ENCODE data around the gene MIA2. TPM values are rescaled to one million over a fixed set of nuclear protein-coding genes. Genes with fewer than 3 reads are reported as not detected.

The MIA2 gene
- total and polyA plus RNA-seq, 2 experiments from 2014 or later: 9.5 to 10.9 TPM

DNA sequence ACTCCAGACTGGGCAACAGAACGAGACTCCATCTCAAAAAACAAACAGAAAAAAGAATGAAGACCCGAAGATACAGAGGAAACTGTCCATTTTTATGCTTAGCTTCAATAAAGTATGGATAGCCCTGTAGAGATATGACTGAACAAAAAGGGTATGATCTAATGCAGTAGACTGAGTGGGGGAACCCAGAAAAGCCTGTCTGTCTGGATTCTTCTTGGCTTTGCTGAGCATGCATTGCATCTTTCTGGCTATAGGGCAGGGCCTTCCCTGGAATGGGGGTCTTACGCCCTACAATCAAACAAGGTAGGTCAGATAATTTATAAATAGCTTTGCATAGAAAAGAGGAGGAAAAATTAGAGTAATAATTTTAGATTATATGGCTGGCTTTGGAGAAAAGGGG, 10.1 kb downstream of the MIA2 start (continued):
- TF ChIP-seq, protein P1, sequence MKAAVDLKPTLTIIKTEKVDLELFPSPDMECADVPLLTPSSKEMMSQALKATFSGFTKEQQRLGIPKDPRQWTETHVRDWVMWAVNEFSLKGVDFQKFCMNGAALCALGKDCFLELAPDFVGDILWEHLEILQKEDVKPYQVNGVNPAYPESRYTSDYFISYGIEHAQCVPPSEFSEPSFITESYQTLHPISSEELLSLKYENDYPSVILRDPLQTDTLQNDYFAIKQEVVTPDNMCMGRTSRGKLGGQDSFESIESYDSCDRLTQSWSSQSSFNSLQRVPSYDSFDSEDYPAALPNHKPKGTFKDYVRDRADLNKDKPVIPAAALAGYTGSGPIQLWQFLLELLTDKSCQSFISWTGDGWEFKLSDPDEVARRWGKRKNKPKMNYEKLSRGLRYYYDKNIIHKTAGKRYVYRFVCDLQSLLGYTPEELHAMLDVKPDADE (IDR thresholded peaks at IDR 0.05): no peak
- TF ChIP-seq ZNF114 (CRISPR knock-in tag; IDR thresholded peaks at IDR 0.05): no peak
- TF ChIP-seq EZH2phosphoT487 (IDR thresholded peaks at IDR 0.05; ENCODE audit: unreplicated experiment): no peak
- no peak for TF ChIP-seq CREB1 (CRISPR knock-in tag; IDR thresholded peaks at IDR 0.05; ENCODE audit: low read depth)
- TF ChIP-seq, protein P2, sequence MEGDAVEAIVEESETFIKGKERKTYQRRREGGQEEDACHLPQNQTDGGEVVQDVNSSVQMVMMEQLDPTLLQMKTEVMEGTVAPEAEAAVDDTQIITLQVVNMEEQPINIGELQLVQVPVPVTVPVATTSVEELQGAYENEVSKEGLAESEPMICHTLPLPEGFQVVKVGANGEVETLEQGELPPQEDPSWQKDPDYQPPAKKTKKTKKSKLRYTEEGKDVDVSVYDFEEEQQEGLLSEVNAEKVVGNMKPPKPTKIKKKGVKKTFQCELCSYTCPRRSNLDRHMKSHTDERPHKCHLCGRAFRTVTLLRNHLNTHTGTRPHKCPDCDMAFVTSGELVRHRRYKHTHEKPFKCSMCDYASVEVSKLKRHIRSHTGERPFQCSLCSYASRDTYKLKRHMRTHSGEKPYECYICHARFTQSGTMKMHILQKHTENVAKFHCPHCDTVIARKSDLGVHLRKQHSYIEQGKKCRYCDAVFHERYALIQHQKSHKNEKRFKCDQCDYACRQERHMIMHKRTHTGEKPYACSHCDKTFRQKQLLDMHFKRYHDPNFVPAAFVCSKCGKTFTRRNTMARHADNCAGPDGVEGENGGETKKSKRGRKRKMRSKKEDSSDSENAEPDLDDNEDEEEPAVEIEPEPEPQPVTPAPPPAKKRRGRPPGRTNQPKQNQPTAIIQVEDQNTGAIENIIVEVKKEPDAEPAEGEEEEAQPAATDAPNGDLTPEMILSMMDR (conservative IDR thresholded peaks at IDR 0.05; ENCODE audit: low read depth in 2 of 2): no peak

DNA sequence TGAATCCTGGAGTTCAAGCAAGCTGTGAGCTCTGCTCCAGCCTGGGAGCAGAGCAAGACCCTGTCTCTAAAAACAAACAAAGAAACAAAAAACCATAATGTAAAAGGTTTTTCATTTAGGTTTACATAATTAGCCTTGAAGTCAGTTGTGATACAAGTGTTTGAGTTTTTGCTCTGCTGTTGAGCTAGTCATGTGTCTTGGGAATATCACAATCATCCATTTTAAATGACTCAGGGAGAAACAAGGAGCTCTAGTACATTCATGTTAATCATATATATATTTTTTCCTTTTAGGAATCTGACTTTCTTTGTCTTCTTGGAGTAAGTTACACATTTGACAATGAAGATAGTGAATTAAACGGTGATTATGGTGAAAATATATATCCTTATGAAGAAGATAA, 12.9 kb downstream of the MIA2 start:
- no peak overlapping the region for H2AFZ ChIP-seq
- Mint-ChIP-seq H3K9me3 (no peaks in the 10 kb centered on the region), H3K36me3 (ENCODE audit: low read depth) (no peaks in the 10 kb centered on the region), H3K27ac (no peak overlapping the region), H3K4me3 (no peak overlapping the region), H3K27me3 (ENCODE audit: insufficient read depth, low read depth, poor library complexity) (no peaks in the 10 kb centered on the region), H3K4me1 (no peaks in the 10 kb centered on the region)
- no peak overlapping the region for H3K27ac ChIP-seq (ENCODE audit: low read depth)
- DNase-seq (ENCODE audit: low spot score) (no peak), ATAC-seq (no peak)
- H3K4me3 ChIP-seq: no peak overlapping the region
- H4K20me1 ChIP-seq (replicated peaks; ENCODE audit: insufficient read depth): no peaks in the 10 kb centered on the region
- H3K27me3 ChIP-seq (ENCODE audit: insufficient read depth): no peaks in the 10 kb centered on the region
- H3K36me3 ChIP-seq (ENCODE audit: insufficient read depth): no peaks in the 10 kb centered on the region
- no peaks in the 10 kb centered on the region for H3K9me2 ChIP-seq (ENCODE audit: insufficient read depth)
- H3K4me1 ChIP-seq (ENCODE audit: insufficient read depth): no peaks in the 10 kb centered on the region
- no peaks in the 10 kb centered on the region for H3F3A ChIP-seq (replicated peaks; ENCODE audit: low read depth)
- no peaks in the 10 kb centered on the region for H3K79me2 ChIP-seq (replicated peaks; ENCODE audit: insufficient read depth)
- no peak overlapping the region for H3K4me2 ChIP-seq
- TF ChIP-seq EZH2phosphoT487 (IDR thresholded peaks at IDR 0.05; ENCODE audit: unreplicated experiment) (no peak), NANOG (IDR thresholded peaks at IDR 0.05; ENCODE audit: borderline replicate concordance) (no peak), EZH2 (IDR thresholded peaks at IDR 0.05; ENCODE audit: low read depth, unreplicated experiment) (no peak), ZNF114 (CRISPR knock-in tag; IDR thresholded peaks at IDR 0.05) (no peak), POLR2AphosphoS5 (IDR thresholded peaks at IDR 0.05; ENCODE audit: low read depth) (no peak), ZNF331 (CRISPR knock-in tag; IDR thresholded peaks at IDR 0.05; ENCODE audit: low read depth) (no peak), CREB1 (CRISPR knock-in tag; IDR thresholded peaks at IDR 0.05; ENCODE audit: low read depth) (no peak), JUNB (IDR thresholded peaks at IDR 0.05; ENCODE audit: unreplicated experiment) (no peak), STAT1 (IDR thresholded peaks at IDR 0.05; ENCODE audit: unreplicated experiment) (no peak)
- TF ChIP-seq, protein P2 (conservative IDR thresholded peaks at IDR 0.05; ENCODE audit: low read depth in 2 of 2): no peak
- TF ChIP-seq, protein P3, sequence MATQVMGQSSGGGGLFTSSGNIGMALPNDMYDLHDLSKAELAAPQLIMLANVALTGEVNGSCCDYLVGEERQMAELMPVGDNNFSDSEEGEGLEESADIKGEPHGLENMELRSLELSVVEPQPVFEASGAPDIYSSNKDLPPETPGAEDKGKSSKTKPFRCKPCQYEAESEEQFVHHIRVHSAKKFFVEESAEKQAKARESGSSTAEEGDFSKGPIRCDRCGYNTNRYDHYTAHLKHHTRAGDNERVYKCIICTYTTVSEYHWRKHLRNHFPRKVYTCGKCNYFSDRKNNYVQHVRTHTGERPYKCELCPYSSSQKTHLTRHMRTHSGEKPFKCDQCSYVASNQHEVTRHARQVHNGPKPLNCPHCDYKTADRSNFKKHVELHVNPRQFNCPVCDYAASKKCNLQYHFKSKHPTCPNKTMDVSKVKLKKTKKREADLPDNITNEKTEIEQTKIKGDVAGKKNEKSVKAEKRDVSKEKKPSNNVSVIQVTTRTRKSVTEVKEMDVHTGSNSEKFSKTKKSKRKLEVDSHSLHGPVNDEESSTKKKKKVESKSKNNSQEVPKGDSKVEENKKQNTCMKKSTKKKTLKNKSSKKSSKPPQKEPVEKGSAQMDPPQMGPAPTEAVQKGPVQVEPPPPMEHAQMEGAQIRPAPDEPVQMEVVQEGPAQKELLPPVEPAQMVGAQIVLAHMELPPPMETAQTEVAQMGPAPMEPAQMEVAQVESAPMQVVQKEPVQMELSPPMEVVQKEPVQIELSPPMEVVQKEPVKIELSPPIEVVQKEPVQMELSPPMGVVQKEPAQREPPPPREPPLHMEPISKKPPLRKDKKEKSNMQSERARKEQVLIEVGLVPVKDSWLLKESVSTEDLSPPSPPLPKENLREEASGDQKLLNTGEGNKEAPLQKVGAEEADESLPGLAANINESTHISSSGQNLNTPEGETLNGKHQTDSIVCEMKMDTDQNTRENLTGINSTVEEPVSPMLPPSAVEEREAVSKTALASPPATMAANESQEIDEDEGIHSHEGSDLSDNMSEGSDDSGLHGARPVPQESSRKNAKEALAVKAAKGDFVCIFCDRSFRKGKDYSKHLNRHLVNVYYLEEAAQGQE (IDR thresholded peaks at IDR 0.05; ENCODE audit: unreplicated experiment): no peak
